ENCODE data around the gene SPI1.
"Not testable (repeated sequence)": the region's sequence is repeated elsewhere in the genome, so short reads cannot be mapped to it uniquely, and the experiment has no call there.

SPI1 gene

DNA sequence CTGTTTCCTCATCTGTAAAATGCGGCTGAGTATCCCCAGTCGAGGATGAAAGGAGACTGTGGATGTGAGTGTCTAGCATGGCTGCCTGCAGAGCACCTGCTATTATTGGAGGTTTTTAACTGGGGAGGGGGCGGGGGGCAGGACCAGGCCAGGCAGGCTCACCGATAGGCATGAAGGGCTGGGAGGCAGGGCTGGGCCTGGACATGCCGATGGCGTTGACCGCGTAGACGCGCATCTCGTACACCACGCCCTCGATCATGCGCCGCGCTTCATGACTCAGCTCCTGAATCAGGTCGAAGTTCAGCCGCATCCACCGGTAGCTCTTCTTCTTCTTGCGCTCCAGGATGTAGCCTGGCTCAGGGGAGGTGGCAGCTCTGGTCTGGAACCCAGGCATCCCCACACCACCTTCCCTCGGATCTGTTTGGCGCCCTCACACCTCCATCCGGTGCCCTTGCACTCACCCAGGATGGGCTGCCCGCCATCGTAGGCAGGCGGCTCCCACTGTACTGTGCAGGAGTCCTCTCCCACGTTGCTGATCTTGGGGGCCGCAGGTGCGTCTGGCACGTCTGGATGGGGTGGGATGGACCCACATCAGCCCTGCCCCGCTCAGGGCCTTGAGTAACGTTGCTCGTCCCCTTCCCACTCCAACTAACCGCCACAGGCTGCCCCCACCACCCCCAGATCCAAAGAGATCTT lies 41.0 kb downstream of the SPI1 start:
- DNase-seq, result no peak

DNA sequence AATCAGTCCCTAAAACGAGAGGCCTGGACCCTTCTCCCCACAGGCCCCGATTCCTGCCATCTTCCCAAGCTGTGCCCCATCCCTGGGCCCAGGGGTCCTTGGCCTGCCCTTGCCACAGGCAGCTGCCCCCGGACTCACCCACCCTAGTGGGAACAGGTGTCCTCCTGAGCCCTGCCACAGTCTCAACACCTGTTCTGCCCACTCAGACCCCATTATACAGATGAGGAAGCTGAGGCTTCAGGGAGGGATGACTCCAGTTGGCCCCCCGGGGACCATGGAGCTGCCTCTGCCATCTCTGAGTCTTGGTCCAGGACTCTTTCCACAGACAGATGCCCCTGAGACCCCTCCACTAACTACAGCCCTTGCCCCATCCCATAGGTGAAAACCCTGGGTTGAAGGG lies 41.8 kb downstream of the SPI1 start:
- no peak for DNase-seq

DNA sequence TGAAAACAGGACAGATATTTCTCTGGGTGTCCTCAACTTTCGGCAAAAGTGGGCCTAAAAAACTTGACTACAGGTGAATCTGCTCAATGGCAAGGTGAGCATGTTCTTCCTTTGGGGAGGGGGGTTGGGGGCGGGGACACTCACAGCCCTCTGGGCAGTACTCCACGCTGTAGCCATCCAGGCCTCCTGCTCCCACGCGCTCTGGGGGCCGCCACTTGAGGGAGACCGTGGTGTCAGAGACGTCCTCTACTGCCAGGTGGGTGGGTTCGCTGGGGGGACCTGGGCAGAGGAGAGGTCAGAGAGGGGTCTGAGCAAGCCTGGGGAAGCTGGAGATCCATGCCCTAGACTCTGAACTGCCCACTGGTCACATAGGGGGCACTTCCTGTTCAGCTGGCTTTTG lies 42.6 kb downstream of the SPI1 start:
- no peak for DNase-seq

DNA sequence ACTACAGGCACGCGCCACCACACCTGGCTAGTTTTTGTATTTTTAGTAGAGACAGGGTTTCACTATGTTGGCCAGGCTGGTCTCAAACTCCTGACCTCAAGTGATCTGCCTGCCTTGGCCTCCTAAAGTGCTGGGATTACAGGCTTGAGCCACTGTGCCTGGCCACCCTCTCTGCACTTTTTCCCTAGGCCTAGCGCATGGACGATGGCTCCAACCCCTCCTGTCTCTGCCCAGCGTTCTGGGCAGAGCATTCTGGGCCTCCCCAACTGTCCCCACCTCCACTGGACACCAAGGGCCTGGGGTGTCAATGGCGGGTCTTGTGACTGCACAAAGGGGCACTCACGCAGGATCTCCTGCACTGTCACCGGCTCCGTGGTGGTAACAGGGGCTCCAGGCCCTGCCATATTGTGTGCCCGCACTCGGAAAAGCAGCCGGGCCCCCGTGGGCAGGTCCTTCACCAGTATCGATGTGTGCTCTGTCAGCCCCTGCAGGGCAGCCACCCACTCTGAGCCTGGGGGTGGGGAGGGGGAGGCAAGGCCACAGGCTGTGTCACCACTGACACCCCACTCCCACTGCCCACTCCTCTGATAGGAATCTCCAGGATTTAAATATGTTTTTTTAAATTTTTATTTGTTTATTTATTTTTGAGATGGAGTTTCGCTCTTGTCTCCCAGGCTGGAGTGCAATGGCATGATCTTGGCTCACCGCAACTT lies 43.5 kb downstream of the SPI1 start:
- not testable (repeated sequence) for DNase-seq

DNA sequence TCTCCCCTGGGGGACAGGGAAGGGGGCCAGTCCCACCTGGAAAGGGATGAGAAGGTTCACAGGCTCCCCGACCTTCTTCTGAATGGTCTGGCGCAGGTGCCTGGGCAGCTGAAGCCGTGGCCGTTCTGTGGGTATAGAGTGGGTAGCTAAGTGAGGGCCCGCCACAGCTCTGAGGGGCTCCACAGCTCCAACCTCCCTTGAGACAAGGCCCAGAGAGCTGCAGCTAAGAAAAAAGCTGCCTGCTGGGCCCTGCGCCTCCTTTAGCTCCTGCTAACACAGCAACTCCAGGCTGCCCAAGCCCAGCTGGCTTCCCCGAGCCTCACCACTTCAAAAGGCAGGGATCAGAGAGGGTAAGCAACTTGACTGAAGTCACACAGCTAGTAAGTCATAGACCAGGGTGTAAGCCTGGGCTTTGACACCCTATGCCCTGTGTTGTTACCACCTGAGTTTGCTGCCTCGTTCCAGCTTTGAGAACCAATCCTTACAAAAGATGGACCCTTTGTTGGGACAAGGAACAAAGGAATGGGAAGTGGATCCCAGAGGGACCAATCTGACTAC lies 44.4 kb downstream of the SPI1 start:
- no peak for DNase-seq

DNA sequence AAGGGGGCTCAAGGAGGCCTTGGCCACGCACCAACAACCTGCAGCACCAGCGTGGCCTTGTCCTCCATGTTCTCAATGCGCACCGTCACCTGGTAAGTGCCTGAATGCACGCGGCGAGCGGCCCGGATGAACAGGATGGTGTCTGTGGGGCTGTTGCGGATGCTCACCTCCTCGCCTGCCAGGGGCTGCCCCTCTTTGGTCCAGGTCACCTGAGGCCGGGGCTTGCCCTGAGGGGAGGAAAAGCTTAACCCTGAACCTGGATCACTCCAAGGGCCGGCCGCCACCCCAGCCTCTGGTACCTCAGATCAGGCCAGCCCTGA lies 44.9 kb downstream of the SPI1 start:
- no peak for DNase-seq

DNA sequence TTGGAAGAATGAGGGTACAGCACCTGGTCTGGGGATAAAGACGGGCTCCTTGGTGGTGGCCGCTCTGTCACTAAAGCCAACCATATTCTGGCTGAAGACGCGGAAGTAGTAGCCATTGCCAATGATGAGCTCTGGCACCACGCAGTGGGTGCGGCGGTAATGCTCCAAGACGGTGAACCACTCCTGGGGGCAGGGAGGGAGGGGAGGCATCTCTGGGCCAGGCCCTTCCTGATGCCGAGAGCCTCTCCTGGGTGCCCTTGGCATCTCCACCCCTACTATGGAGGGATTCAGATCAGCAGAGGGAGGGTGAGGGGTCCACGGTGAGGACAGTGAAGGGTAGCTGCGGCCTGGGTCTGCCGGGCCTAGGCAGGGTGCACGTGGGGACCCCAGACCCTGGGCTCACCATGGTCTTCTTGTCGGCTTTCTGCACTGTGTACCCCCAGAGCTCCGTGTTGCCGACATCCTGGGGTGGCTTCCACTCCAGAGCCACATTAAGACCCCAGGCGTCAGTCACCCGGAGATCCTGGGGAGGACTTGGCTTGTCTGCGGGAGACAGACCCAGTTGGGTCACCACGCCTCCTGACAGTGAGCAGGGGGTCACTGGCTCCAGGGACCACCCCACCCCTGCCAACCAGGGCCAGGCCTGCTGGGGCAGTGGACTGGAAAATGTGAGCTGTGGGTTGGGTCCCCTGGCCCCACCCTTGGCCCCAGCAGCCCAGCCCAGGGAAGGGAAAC lies 45.4 kb downstream of the SPI1 start:
- no peak for DNase-seq

DNA sequence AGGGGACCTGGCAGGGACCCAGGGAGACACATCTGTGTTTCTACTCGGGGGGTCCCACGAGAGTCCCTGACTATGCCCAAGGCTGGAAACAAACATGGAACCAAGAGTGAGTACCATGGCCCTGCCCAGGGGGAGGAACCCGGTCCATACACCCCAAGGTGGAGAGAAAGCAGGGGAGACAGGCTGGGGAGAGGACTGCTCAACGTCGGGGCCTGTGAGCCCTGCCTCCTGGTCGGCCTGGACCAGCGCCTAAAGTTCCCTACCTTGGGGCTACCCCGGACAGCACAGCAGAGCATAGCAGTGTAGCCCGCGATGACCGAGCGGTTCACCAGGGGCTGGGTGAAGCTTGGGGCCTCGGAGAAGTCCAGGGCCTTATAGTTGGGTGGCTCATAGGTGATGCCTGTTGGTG lies 46.0 kb downstream of the SPI1 start:
- DNase-seq, result no peak

DNA sequence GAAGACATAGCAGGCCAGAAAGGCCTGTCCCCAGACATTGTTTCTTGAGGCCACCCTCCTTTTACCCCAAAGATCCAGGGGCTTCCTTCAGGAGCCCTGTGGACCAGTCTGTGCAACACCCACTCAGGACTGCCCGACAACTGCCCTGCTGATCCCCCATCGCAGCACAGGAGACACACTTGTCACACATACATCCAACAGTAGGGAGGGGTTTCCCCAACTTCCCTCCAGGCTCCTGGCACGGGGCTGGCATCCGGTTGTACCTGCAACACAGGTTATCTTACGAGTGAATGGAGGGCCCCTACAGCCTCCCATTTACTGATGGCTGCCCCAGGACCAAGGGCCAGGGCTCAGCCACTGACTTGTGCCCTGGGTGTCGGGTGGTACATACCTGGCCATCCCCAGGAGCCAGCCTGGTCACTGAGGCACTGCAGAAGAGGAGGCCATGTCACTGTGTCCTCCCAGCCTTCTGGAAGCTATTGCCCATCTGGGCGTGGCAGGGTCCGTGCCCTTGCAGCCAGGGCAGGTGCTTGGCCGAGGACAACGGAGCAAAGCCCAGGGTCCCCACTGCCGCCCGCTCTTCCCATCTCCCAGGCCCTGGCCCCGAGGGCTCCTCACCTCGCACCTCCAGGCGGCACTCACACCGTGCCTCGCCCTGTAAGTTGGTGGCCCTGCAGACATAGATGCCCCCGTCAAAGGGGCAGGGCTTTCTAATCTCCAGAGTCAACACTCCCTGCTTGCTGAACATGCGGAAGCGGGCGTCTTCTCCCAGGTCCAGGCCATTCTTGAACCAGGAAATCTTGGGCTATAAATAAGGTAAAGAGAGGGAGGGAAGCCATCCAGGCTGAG lies 46.7 kb downstream of the SPI1 start:
- no peak for DNase-seq

DNA sequence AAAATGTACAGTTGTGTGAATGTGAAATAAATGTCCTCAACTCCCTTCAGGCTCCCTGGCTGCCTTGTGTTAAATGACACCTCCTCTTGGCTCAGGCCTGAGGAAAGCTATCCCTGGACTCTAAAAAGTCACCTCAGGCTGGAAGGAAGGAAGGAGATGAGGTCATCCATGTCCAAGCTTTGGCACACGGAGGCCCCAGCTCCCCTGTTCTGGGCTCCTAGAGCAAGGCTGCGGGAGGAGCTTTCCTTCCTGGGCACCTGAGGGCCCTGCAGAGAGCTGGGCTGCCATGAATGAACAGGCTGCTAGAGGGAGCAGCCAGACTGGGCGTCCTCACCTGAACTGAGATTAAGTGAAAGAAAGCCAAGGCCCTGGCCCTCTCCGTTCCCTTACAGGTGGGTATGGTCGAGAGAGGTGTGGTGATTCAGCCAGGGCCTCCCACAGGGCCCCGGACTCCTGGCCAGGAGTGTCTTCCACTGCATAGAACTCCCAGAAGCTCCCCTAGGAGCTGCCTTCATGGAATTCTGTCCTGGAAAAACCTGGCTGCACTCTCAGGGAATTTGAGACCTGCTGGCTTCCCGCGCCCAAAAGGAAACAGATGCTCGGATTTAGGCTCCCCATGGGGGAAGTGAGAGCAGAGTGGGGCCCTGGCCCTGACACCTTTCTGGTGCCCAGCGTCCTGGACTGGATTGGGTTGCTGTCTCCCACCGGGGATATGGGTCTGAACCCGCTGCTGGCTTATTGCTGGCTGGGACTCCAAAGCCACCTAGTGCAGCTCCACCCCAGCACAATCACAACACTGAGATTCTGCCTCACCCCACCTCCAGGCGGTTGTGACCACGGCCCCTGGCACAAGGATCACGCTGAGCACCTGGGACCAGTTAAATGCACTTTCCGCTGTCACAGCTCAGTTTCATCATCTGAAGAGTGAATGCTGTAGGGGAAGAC lies 48.1 kb downstream of the SPI1 start:
- no peak for DNase-seq

DNA sequence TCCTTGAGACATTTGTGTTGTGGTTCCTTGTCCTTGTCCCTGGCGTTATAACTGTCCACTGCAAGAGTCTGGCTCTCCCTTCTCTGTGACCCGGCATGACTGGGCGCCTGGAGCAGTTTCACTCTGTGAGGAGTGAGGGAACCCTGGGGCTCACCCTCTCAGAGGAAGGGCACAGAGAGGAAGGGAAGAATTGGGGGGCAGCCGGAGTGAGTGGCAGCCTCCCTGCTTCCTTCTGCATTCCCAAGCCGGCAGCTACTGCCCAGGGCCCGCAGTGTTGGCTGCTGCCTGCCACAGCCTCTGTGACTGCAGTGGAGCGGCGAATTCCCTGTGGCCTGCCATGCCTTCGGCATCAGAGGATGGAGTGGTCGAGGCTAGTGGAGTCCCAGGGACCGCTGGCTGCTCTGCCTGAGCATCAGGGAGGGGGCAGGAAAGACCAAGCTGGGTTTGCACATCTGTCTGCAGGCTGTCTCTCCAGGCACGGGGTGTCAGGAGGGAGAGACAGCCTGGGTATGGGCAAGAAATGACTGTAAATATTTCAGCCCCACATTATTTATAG lies 48.8 kb downstream of the SPI1 start:
- DNase-seq, result no peak

DNA sequence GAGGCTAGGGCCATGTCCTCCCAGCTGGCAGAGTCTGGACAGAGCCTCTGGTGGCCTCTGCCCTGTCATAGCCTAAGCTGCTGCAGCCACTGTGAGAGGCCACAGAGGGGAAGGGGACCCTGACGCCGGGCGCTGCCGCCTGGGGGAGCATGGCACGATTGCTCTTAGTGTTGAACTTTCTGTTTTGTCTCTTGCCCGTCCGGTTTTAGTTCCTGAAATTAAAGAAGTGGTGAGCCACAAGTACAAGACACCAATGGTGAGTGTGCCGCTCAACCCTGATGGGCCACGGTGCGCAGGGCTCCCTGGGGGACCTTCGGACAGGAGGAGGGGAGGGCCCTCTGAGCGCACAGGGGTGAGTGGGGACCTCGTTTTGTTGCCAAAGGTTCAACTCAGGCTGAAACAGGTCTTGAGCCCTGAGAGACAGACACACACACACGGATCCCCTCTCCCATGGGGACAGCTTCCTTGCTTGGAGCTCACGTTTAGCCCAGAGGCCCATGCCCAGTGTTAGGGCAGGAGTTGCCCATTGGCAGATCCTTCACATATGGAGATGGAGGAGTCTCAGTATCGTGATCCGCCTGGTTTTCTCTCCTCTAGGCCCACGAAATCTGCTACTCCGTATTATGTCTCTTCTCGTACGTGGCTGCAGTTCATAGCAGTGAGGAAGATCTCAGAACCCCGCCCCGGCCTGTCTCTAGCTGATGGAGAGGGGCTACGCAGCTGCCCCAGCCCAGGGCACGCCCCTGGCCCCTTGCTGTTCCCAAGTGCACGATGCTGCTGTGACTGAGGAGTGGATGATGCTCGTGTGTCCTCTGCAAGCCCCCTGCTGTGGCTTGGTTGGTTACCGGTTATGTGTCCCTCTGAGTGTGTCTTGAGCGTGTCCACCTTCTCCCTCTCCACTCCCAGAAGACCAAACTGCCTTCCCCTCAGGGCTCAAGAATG lies 49.6 kb downstream of the SPI1 start:
- no peak for DNase-seq

DNA sequence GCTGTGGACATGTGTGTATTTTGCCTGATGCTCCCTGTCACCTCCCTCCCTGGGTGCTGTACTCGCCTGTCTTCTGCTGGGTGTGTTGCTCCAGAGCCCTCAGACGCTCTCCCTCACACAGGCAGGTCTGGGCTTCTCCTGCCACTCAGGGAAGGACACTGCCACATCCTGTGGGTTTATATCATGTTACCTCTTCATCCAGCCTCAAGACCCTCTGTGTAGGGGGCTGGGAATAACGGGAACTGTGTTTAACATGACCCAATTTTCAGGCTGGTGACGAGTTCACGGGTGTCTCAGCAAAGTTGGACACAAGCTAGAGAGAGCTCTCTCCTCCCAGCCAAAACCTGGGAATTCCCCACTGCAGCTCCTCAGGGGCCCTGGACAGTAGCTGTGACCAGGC lies 50.4 kb downstream of the SPI1 start:
- no peak for DNase-seq

DNA sequence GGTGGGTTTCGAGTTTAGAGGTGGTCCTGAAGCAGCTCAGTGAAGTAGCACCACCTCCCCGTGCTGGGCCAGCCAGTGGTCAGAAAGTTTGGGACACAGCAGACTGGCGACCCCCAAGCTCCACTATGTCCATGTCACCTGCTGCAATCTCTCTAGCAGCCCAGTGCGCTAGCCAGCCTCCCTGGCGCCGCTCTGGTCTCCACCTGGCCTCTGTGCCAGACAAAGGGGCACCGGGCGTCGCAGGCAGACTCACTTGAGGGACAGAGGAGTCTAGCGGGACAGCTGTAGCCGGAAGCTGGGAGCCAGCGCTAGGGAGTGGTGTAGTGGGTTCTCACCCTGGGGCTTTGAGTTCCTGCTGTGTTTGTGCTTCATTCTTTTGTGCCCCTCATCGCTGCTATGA lies 51.3 kb downstream of the SPI1 start:
- DNase-seq, result no peak

DNA sequence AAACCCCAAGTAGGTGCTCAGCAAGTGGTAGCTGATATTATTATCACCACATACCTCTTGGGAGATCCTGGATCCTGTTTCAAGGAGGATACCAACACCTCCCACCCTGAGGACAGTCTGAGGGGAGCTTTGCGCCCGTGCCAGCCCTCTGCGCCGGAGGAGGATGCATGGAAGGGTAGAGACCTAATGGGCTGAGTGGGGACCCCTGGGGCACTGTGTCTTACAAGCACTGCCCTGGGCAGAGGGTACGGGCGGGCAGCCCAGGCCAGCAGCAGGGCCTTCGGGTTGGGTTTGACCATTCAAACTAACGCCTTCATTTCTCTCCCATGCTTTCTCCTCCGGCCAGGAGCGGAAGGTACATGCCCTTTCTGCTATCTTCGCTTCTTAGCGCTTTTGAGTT lies 52.1 kb downstream of the SPI1 start:
- DNase-seq, result no peak

DNA sequence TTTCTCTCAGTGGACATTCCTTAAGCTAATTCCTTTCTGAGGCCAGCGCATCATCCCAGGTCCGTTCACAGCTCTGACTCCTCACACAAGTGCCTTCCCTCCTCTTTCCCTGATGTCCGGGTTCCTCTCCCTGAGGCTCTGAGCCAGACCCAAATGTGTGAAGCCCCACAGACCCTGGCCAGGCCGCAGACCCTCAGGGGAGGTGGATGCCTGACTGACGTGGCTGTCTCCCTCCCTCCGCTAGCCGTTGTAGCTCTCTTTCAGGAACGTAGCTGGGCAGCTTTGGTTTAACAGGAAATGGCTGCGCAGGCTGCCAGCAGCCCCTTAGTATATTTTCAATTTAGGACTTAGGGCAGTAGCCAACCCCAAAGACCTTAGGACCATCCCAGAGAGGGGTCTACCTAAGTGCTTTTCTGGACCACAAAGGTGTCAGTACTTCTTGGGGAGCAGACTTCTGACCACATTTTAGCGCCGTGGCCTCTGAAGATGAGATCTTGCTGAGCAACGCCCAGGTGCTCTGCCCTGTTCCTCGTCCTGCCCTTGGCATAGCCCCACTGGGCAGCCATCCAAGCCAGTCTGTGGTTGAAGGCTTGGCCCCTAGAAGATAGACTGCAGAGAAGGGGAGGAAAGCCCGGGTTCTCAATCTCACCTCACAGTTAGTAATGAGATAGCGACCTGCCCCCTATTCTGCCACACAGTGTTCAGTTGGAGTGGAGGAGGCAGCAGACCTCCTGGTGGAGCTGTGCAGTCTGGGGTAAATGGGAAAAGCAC lies 52.9 kb downstream of the SPI1 start:
- no peak for DNase-seq

DNA sequence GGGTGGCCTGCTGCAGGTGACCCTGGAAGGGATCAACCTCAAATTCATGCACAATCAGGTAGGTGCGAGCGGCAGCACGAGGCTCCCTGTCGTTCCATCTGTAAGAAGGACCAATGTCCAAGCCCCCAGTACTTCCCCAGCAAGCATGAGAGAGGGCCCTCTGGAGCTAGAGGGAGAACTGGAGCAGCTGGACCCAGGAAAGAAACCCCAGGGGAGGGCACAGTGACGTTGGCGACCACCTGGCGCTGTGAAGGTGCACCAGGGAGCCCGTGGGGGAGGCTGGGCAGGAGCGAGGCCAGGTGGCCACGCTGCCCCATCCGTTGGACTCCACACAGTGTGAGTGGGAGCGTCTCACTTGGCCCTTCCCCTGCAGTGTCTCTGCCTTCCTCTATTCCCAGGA lies 53.8 kb downstream of the SPI1 start:
- DNase-seq, result no peak

DNA sequence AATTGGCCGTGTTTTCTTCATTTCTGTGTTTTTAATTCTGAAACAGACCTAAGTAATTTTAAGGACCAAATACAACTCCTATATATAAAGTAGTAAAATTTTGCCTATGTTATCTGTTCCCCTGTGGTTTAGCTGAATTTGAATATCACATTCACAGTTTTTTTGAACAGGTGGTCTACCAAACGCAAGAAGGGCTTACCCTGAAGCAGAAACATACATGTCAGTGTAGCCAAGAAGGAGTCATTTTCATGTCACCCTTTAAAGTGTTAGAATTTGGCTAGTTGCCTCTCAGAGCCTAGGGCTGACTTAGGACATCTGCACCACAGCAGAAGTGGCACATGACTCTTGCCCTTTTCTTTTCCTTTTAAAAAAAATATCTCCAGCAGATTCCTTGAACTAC lies 60.2 kb downstream of the SPI1 start:
- DNase-seq, result no peak

DNA sequence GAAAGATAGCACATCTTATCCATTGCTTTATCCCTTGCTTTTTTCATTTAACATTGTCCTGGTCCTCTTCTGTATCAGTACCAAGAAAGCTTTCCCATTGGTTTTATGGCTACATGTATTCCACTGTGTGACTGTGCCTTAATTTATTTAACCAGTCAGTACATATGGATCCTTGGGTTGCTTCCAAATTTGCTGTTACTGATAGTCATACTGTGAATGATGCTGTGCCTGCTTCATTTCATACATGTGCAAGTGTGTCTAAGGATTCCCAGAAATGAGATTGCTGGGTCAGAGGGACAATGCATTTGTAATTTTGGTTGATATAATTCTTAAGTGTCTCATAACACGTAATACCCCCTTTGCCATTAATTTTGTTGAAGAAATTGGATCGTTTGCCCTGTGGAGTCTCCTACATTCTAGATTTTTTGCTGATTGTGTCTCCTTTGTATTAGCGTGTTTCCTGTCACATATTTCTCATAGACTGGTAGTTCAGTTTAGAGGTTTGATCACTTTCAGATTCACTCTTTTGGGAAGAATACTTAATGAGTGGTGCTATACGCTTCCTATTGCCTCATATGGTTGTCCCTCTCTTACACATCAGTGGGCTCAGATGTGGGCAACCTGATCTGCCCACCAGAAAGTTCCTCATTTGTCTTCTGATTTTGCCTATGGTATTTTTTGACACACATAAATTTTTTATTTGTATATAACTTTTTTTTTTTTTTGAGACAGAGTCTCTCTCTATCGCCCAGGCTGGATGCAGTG lies 61.1 kb downstream of the SPI1 start:
- DNase-seq, result no peak

Data from stimulated activated CD4-positive, alpha-beta T cell treated with anti-CD3 and anti-CD28 coated beads, Interleukin-2, amount 100 ng/mL, for 24 hours (primary cell).